ENCODE results near the gene SYDE2.
A peak's percentile ranks its signal among the peaks of the same experiment; 100 is the strongest.
"Not testable (repeated sequence)": the region's sequence is repeated elsewhere in the genome, so short reads cannot be mapped to it uniquely, and the experiment has no call there.

The SYDE2 gene

DNA sequence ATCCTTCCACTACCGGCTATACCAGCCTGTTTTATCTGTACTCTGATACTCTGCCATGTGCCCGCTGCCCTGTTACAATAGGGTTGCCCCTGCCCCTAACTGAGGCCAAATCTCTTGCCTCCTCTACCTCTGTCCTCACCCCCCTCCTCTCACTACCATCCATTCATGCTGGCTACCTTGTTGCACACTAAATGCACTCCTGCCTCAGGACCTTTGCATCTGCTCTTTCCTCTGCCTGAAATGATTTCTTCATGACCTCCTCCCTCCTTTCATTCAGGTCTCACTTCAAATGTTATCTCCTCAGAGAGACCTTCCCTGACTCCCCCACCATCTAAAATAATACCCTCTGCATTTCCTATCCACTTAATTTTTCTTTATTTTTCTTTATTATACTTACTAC is 7.7 kb upstream of the SYDE2 start:
- no peak for DNase-seq

DNA sequence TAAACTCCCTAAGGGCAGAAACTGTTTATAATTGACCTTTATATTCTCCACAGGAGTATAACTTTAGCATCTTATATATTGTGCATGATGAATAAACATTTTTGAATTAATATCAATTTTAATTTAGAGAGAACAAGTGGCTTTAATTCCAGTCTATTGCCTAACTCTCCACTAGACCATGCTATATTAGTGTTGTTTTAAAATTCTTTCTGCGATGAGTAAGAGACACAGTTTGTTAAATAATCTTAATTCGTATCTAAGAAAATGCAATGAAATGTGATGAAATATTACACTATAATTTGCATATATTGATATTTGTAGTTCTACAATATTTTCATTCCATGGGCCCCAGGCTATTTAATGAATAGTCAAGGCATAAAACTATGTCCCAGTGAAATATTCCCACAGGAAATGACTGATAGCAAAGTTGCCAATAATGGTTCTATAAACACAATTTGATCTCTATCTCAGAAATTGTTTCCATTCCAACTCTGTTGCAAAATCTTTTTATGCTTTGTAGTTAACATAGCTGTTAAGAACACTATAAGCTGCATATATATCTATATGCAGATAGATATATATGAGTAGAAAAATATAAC is 2.9 kb upstream of the SYDE2 start:
- DNase-seq, result no peak

DNA sequence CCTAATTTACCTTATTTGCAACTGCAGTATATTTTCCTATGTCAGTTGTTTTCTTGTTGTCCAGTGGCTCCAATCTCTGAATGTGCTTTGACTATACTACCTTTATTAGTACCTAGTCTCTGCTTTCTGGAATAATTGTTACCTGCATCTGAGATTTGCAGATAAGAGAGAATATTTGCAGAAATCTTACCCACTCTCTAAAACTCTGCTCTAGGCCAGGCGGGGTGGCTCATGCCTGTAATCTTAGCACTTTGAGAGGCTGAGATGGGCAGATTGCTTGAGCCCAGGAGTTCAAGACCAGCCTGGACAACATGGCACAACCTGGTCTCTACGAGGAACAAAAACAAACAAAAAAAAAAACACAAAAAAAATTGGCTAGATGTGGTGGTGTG is 2.0 kb upstream of the SYDE2 start:
- no peak for DNase-seq

DNA sequence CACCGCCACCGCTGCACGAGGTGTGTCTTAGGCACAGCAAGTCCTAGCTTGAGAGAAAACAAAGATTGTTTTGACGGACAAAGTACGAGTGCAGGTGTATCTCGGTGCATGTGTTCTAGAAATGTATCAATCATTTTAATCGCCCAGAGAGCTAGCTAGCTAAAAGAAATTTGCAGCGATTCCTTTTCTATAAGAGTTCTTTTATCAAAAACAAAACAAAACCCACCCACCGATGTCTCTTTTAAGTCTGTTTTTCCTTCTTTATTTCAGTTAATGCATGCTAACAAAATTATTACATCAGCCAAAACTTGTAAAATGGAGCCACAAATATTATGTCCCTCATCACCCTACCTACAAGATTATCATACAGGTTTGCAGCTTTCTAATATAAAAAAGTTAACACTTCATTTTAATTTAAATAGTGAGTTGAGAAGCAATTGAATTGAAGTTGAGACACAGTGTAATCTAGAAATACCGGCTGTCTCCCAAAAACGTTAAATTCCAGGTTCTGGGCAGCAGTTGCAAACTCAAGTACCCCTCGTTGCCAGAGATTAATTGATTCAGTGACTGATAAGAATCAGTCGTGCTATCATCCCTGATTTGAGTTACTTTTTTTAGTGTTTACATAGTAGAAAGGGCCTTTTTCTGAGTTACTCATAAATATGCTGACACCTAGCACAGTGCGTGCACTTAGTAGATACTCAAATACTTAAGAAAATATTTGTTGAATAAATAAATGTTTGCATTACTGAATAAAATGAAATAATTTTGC is 1.5 kb upstream of the SYDE2 start:
- no peak for DNase-seq

DNA sequence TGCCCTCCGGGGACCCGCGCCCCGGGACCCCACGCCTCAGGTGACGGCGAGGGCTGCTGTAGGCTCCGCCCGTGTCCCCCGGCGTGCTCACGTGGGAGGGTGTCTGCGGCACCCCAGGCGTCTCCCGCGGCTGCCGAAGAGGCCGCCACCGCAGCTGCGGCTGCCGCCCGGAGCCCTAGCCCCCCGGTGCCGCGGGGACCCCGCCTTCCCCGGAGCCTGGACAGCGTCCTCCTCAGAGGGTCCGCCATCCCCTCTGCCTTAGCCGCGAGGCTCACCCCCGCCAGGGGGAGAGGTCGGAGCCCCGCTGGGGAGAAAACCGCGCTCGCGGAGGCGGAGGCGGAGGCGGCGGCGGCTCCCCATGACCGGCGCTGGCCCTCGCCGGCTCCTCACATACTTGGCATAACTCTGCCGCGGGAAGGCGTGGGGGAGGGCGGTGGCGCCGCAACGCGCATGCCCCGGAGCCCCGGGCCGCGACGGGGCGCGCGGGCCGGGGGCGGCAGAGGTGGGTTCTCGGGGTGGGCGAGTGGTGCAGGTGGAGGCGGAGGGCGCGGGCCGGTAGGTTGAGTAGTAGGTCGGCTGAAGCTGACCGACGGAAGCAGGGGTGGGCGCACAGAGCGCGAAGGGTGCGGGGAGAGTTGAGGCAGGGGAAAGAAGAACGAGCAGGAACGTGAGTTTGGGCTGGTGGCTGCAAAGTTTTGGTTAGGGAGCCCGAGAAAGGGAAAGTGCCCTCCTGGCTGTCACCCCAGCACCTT is 700 bp upstream of the SYDE2 start:
- peak; percentile 62 for DNase-seq

GRCh38 chr1:85199667-85200462 is 951 bp downstream of the SYDE2 start:
- DNase-seq, result no peak

GRCh38 chr1:85198864-85199263 is 2.0 kb downstream of the SYDE2 start:
- DNase-seq, result no peak

- DNase-seq, result no peak
These were observed 4.5 kb downstream of the SYDE2 start for GRCh38 chr1:85196358-85196757.

- DNase-seq, result no peak
These were observed 5.1 kb downstream of the SYDE2 start for GRCh38 chr1:85195703-85196102.

- DNase-seq, result not testable (repeated sequence)
These were observed 8.7 kb downstream of the SYDE2 start for GRCh38 chr1:85192129-85192528.

GRCh38 chr1:85189120-85189519 is 11.7 kb downstream of the SYDE2 start:
- no peak for DNase-seq

DNA sequence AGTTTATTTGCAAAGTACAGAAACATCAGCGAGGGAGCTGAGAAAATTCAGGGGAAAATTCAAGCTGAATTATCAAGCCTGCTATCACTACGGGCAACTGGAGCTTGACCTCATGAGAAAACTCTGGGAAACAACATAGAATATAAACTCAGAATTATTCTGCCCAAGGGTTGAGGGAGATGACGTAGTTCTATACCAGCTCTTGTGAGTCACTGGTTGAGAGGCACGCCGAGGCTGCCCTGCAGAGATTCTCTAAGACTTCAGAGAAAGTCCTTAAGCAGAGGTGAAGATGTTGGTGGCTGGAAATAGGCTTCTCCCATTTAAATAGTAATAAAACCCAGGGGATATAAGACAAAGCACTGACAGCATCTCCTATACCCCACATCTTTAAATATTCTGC is 12.3 kb downstream of the SYDE2 start:
- no peak for DNase-seq

DNA sequence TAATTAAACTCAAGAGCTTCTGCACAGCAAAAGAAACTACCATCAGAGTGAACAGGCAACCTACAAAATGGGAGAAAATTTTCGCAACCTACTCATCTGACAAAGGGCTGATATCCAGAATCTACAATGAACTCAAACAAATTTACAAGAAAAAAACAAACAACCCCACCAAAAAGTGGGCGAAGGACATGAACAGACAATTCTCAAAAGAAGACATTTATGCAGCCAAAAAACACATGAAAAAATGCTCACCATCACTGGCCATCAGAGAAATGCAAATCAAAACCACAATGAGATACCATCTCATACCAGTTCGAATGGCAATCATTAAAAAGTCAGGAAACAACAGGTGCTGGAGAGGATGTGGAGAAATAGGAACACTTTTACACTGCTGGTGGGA is 13.8 kb downstream of the SYDE2 start:
- DNase-seq, result not testable (repeated sequence)

- DNase-seq, result no peak
These were observed 16.6 kb downstream of the SYDE2 start for GRCh38 chr1:85184245-85184644.

GRCh38 chr1:85182700-85183099 is 18.1 kb downstream of the SYDE2 start:
- DNase-seq, result no peak

- DNase-seq, result no peak
These were observed 19.9 kb downstream of the SYDE2 start for GRCh38 chr1:85180869-85181268.

DNA sequence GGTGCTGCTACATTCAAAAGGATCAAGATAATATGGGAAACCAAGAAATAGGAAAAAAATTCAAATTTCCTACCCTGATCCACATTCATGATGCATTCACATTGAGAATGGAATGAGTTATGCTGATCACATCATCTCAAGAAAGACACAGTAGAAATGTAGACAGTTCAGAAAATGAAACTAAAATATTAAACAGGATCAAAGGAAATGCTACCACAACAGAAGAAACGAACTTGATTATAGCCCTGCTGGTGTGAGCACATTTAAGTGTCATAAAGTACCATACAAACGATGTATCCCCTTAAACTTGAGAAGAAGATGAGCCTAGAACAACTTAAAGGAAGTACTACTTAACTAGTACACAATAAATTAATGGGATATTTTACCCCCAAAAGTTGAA is 21.3 kb downstream of the SYDE2 start:
- no peak for DNase-seq

GRCh38 chr1:85178396-85178795 is 22.4 kb downstream of the SYDE2 start:
- DNase-seq, result no peak

DNA sequence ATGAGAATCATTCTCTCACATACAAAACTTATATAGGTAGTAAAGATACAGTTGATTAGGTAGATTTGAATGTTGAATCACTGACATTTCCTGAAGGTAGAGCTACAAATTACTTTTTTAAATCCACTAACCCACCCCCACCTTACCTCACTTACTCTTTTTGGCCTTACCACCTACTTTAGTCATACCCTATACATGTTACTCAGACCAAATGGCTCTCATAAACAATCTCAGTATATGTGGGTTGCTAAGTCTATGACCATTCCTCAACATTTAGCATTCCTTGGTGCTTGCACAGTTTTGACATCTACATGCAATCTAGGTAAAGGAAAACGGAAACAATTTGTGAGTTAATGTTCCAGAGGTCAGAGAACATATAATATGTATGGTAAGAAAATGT is 26.3 kb downstream of the SYDE2 start:
- DNase-seq, result no peak

GRCh38 chr1:85172684-85173337 is 28.0 kb downstream of the SYDE2 start:
- no peak for DNase-seq

- no peak for DNase-seq
These were observed 29.1 kb downstream of the SYDE2 start for GRCh38 chr1:85171721-85172120.

- DNase-seq, result no peak
These were observed 31.9 kb downstream of the SYDE2 start for GRCh38 chr1:85168884-85169283.

- no peak for DNase-seq
These were observed 34.5 kb downstream of the SYDE2 start for GRCh38 chr1:85166351-85166750.
